Measurements from ENCODE around the gene METTL24.

METTL24 gene

DNA sequence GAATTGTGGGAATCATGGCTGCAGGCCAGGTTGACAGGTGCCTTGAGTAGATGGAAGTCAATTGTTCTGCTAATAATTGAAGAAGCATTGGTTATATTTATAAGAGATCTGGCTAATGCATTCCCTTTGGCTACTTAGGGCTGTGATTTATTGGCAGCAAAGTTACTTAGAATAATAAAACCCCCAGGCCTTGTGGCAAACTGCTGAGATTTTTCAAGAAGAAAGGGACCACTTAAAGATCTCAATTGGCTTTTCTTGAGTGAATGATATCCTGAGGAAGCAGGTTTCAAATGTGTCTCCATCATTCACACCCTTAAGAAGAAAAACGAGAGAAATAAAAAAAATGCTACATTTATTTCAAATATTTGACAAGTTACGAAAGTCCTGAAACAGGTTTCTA is 29.8 kb upstream of the METTL24 start:
- no peak overlapping the region for H3K4me3 Mint-ChIP-seq

DNA sequence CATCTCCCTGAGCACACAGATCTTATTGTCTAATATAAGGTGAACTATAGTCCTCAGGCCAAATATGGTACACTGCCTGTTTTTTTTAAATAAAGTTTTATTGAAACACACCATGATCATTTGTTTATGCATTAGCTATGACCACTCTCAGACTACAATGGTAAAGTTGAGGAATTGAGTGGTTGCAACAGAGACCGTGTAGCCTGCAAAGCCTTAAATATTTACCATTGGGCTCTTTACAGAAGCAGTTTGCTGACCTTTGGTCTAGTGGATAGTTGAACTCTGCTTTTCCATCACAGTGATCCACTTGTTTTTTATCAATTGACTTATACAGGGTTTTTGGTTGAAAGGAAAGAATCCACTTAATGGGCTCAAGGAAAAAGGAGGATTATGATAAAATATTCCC is 27.3 kb upstream of the METTL24 start:
- H3K4me3 Mint-ChIP-seq: no peak overlapping the region
- H3K4me1 Mint-ChIP-seq: peaks cover 5% of the 10 kb centered on the region
- H3K27ac Mint-ChIP-seq: no peak overlapping the region
- no peaks in the 10 kb centered on the region for H3K36me3 Mint-ChIP-seq (ENCODE audit: low read depth)
- no peaks in the 10 kb centered on the region for H3K27me3 Mint-ChIP-seq (ENCODE audit: low read depth)
- TF ChIP-seq, protein P1, sequence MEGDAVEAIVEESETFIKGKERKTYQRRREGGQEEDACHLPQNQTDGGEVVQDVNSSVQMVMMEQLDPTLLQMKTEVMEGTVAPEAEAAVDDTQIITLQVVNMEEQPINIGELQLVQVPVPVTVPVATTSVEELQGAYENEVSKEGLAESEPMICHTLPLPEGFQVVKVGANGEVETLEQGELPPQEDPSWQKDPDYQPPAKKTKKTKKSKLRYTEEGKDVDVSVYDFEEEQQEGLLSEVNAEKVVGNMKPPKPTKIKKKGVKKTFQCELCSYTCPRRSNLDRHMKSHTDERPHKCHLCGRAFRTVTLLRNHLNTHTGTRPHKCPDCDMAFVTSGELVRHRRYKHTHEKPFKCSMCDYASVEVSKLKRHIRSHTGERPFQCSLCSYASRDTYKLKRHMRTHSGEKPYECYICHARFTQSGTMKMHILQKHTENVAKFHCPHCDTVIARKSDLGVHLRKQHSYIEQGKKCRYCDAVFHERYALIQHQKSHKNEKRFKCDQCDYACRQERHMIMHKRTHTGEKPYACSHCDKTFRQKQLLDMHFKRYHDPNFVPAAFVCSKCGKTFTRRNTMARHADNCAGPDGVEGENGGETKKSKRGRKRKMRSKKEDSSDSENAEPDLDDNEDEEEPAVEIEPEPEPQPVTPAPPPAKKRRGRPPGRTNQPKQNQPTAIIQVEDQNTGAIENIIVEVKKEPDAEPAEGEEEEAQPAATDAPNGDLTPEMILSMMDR (IDR thresholded peaks at IDR 0.05; ENCODE audit: unreplicated experiment in 3 of 3): no peak
- H3K9me3 Mint-ChIP-seq: peaks cover 8% of the 10 kb centered on the region

More for the DNA sequence above, 29.8 kb upstream of the METTL24 start:
- Mint-ChIP-seq H3K27me3 (ENCODE audit: low read depth) (no peaks in the 10 kb centered on the region), H3K4me1 (peaks cover 16% of the 10 kb centered on the region), H3K27ac (no peak overlapping the region), H3K36me3 (ENCODE audit: low read depth) (no peaks in the 10 kb centered on the region), H3K9me3 (no peaks in the 10 kb centered on the region)
- TF ChIP-seq, protein P1 (IDR thresholded peaks at IDR 0.05; ENCODE audit: unreplicated experiment in 3 of 3): no peak

DNA sequence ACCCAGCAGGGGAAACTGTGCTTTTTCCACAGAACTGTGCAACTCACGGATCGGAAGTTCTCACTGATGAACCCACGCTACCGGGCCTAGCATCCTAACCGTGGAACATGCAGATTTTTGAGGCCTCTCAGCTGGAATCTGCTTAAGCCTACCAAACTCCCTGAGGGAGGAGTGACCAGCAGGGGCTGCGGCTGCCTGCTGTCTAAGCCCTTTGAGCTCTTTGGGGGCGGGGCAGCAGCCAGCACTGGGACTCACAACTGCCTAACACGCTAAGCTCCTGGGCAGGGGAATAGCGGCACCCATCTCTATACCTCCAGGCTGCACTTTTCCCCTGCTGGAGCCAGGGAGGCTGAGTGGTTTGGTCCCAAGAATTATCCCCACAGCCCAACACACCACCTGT is 20.4 kb upstream of the METTL24 start:
- no peak overlapping the region for H3K4me3 Mint-ChIP-seq
- H3K4me1 Mint-ChIP-seq: no peaks in the 10 kb centered on the region
- TF ChIP-seq, protein P1 (IDR thresholded peaks at IDR 0.05; ENCODE audit: unreplicated experiment in 3 of 3): peak in 1 of 3 experiments; percentile 33
- no peaks in the 10 kb centered on the region for H3K27me3 Mint-ChIP-seq (ENCODE audit: low read depth)
- H3K36me3 Mint-ChIP-seq (ENCODE audit: low read depth): no peaks in the 10 kb centered on the region
- peaks cover 15% of the 10 kb centered on the region for H3K9me3 Mint-ChIP-seq
- no peak overlapping the region for H3K27ac Mint-ChIP-seq

DNA sequence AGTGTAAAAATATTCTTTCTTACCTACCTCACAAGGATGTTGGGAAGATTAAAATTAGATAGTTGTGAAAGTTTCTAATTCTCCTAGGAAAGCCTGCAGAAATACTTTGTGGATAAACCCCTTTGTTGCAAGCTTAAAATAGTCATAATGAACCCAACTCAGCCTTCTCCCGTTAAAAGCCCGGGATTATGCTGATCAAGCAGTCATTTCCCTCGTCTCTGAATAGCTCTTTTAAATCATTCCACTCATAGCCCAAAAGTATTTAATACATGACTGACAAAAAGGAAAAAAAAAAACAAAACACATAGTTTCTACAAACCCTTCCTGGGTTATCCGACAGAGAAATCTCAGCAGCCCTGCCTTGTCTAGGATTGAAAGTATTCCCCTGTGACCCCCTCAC is 10.9 kb upstream of the METTL24 start:
- H3K9me3 Mint-ChIP-seq: no peaks in the 10 kb centered on the region
- no peak overlapping the region for H3K4me3 Mint-ChIP-seq
- TF ChIP-seq, protein P1 (IDR thresholded peaks at IDR 0.05; ENCODE audit: unreplicated experiment in 3 of 3): no peak
- peaks cover 5% of the 10 kb centered on the region for H3K4me1 Mint-ChIP-seq
- no peaks in the 10 kb centered on the region for H3K36me3 Mint-ChIP-seq (ENCODE audit: low read depth)
- peak overlapping the region in 2 of 3 experiments; percentile 7 to 63 for H3K27ac Mint-ChIP-seq
- no peaks in the 10 kb centered on the region for H3K27me3 Mint-ChIP-seq (ENCODE audit: low read depth)

DNA sequence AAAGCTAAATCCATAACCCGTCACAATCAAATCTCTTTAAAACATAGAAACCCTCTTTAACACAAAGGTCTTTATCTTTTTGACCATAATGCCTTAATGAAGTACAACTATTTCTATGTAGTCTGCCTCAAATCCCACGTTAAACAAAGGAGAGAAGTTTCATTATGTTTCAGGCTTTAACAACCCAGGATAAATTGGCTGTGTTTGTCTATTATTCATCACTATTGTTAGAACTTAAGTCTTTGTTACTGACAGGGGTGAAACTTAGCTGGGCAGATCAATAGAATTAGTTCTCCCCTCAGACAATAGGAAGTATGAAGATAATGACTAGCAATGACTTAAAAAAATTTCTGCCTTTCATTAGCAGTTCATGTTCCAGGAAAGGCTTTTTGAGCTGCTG is 10.1 kb upstream of the METTL24 start:
- Mint-ChIP-seq H3K27me3 (ENCODE audit: low read depth) (no peaks in the 10 kb centered on the region), H3K36me3 (ENCODE audit: low read depth) (no peaks in the 10 kb centered on the region), H3K4me1 (peaks cover 5% of the 10 kb centered on the region)

DNA sequence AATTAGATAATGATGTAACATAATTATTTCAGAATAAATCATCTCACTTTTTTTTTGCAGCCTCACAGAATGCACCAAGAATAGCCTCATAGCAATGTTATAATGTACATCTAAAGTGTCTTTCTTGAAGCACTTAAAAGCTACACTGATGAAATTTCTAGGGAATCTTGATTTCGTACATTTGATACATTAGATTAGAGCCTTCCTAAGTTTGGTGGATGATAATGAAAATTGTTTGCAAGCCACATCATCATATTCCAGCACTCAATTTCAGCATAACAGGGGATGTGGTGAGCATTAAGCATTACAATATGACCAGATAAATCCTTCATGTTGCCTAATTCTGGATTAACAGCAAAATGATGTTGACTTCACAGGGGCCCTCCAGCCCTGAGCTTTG is 9.7 kb upstream of the METTL24 start:
- H3K27ac Mint-ChIP-seq: no peak overlapping the region
- no peaks in the 10 kb centered on the region for H3K9me3 Mint-ChIP-seq
- H3K4me1 Mint-ChIP-seq: peaks cover 5% of the 10 kb centered on the region
- H3K36me3 Mint-ChIP-seq (ENCODE audit: low read depth): no peaks in the 10 kb centered on the region
- H3K4me3 Mint-ChIP-seq: no peak overlapping the region
- TF ChIP-seq, protein P1 (IDR thresholded peaks at IDR 0.05; ENCODE audit: unreplicated experiment in 3 of 3): no peak
- no peaks in the 10 kb centered on the region for H3K27me3 Mint-ChIP-seq (ENCODE audit: low read depth)

More for the DNA sequence above, 10.1 kb upstream of the METTL24 start:
- no peaks in the 10 kb centered on the region for H3K9me3 Mint-ChIP-seq
- H3K4me3 Mint-ChIP-seq: no peak overlapping the region
- TF ChIP-seq, protein P1 (IDR thresholded peaks at IDR 0.05; ENCODE audit: unreplicated experiment in 3 of 3): no peak
- peak overlapping the region in 1 of 3 experiments; percentile 0 for H3K27ac Mint-ChIP-seq

All from nephron (organoid).